Brain pericyte (primary cell): Measurements from ENCODE around the gene IRAK4.

Source experiments
- DNase-seq: peaks from one replicate; pipeline ENCODE4 v3.0.0-alpha.2; 2012; ENCODE audit warnings: low read depth, low spot score

Gene IRAK4

DNA sequence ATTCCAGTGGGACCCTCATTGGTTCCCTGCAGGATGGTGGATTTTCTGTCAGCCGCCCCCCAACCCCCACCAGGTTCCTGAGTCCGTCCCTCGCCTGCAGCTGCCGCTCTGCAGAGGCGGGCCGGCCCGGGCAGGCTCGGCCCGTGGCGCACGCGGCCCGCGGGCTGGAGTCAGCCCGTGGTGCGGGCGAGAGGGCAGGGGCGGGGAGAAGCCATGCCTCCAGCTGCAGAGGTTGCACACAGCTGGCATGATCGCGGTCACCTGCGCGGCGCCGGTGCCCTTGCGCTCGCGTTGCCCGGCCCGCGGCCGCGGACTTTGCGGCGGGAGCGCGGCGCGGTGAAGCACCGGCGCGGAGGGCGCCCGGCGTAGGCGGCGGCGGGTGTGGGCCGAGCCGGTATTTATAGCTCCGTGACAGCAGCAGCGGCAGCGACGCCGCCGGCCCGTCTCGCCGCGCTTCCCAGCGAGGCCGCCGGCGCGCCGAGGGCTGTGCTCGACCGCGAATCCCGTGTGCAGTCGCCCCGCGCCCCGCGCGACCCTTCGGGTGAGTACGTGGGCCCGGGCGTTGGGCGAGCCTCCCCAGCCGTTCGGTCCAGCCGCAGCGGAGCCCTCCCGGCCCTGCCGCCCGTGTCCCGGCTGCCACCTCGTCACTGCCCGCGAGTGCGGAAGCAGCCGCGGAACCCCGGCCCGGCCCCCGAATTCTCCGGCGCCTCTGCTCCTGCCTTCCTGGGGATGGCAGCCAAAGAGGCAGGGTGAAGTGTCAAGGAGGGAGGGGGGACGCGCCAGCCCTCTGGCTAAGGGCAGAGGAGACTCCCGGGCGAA is 77.1 kb downstream of the IRAK4 start, which contains the start of gene TMEM117:
Gene TMEM117, plus strand, starts transcription at position 426 of the 819 bp plus-strand sequence.
- DNase-seq: no peak

DNA sequence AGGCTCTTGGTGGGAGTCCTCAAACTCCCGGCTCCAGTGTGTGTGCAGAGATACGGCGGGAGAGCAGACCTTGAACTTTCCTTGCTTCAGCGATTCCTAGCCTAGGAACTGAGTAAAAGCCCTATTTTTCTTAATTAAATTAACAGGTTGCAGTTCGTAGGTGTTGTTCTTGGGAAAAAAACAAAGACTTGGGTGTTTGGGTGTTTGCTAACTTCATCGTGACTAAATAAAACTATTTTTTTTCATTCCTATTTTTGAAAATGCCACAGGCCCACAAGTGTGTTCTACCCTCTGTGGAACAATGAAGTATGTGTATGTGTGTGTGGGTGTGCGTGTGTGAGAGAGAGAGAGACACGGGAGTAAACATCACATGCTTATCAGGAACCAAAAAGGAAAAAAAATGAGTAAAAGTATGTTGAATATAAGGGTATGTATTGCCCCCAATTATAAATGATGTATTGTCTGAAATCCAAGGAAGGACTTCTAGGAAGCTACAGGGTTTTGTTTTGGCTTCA is 77.8 kb downstream of the IRAK4 start:
- no peak for DNase-seq
